ENCODE measurements around the gene PCBP3.

The PCBP3 gene

DNA sequence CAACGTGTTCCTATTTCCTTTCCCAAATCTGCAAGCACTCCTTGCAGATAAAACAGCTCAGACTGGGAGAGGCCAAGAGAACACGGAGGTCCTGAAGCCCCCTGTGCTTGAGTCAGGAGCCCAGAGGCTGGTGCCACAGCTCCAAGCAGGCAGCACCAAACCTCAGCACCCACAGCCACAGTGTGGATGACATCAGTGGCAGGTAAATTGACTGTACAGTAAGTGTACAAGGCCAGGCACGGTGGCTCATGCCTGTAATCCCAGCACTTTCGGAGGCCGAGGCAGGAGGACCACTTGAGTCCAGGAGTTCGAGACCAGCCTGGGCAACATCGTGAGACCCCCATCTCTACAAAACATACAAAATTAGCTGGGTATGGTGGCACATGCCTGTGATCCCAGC lies 336.1 kb downstream of the PCBP3 start:
- no peak overlapping the region for H3K27ac ChIP-seq
- H3K36me3 ChIP-seq: no peaks in the 10 kb centered on the region
- no peak overlapping the region for H3K4me3 ChIP-seq (ENCODE audit: low read depth in 1 of 2, low read length in 1 of 2)
- TF ChIP-seq CTCF (IDR thresholded peaks at IDR 0.05): no peak
- peaks cover 100% of the 10 kb centered on the region for H3K27me3 ChIP-seq
- peaks cover 2 to 6% of the 10 kb centered on the region in 2 experiments for H3K4me1 ChIP-seq (ENCODE audit: control insufficient read depth in 1 of 2, insufficient read depth in 1 of 2, low read depth in 1 of 2, low read length in 1 of 2)
- H3K9me3 ChIP-seq: no peaks in the 10 kb centered on the region

- Histone ChIP-seq H3K4me1 (ENCODE audit: control insufficient read depth in 1 of 2, insufficient read depth in 1 of 2, low read depth in 1 of 2, low read length in 1 of 2) (peaks cover 2 to 5% of the 10 kb centered on the region in 2 experiments), H3K4me3 (ENCODE audit: low read depth in 1 of 2, low read length in 1 of 2) (no peak overlapping the region), H3K9me3 (no peaks in the 10 kb centered on the region), H3K27me3 (peaks cover 100% of the 10 kb centered on the region), H3K36me3 (no peaks in the 10 kb centered on the region), H3K27ac (no peak overlapping the region)
- no peak for TF ChIP-seq CTCF (IDR thresholded peaks at IDR 0.05)
Observed at GRCh38 chr21:45980271-45980670, 336.7 kb downstream of the PCBP3 start.

GRCh38 chr21:45980697-45981096 lies 337.2 kb downstream of the PCBP3 start:
- no peak overlapping the region for H3K27ac ChIP-seq
- H3K4me3 ChIP-seq (ENCODE audit: low read depth in 1 of 2, low read length in 1 of 2): no peak overlapping the region
- H3K27me3 ChIP-seq: peaks cover 100% of the 10 kb centered on the region
- H3K9me3 ChIP-seq: no peaks in the 10 kb centered on the region
- H3K4me1 ChIP-seq (ENCODE audit: control insufficient read depth in 1 of 2, insufficient read depth in 1 of 2, low read depth in 1 of 2, low read length in 1 of 2): peaks cover 2 to 5% of the 10 kb centered on the region in 2 experiments
- TF ChIP-seq CTCF (IDR thresholded peaks at IDR 0.05): no peak
- H3K36me3 ChIP-seq: no peaks in the 10 kb centered on the region

DNA sequence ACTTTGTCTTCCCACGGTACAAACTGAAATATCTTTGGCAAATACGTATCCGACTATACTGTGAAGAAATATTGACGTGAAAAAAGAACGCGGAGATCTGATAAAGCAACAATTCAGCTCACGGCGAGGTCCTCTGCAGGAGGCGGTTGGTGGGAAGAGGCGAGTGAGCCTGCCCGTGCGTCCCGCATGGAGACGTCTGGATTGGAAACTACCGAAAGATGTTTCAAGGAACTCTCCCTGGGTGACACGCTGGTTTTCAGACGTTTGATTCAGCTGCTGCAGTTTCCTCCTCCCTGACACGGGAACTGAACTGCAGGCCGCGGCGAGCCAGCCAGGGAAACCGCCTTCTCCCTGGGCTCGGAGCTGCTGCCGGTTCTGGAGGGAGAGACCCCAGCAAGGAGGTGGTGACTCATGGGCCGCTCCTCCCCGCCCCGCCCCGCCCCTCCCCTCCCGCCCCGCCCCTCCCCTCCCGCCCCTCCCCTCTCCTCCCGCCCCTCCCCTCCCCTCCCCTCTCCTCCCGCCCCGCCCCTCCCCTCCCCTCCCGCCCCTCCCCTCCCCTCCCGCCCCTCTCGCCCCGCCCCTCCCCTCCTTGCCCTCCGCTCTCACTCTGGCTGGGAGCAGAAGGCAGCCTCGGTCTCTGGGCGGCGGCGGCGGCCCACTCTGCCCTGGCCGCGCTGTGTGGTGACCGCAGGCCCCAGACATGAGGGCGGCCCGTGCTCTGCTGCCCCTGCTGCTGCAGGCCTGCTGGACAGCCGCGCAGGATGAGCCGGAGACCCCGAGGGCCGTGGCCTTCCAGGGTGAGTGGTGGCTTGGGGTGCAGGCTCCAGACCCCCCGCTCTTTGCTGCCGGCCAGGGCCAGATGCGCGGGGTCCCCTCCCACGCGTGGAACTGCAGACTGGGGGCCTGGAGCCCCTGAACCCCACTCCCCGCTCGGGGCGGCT lies 337.9 kb downstream of the PCBP3 start, which contains the start of gene COL6A1:
Gene COL6A1 (plus strand): TSS at position 620 of the 941 bp plus-strand sequence. CDS start 81 bp downstream, at position 701.
- H3K27me3 ChIP-seq: peaks cover 96% of the 10 kb centered on the region
- H3K27ac ChIP-seq: no peak within 1 kb of the TSS
- peaks cover 2 to 5% of the 10 kb centered on the region in 2 experiments for H3K4me1 ChIP-seq (ENCODE audit: control insufficient read depth in 1 of 2, insufficient read depth in 1 of 2, low read depth in 1 of 2, low read length in 1 of 2)
- peak within 1 kb of the TSS in 1 of 2 experiments; percentile 35 for H3K4me3 ChIP-seq (ENCODE audit: low read depth in 1 of 2, low read length in 1 of 2)
- no peaks in the 10 kb centered on the region for H3K36me3 ChIP-seq
- no peaks in the 10 kb centered on the region for H3K9me3 ChIP-seq
- no peak for TF ChIP-seq CTCF (IDR thresholded peaks at IDR 0.05)

- no peak overlapping the region for H3K4me3 ChIP-seq (ENCODE audit: low read depth in 1 of 2, low read length in 1 of 2)
- no peak for TF ChIP-seq CTCF (IDR thresholded peaks at IDR 0.05)
- no peaks in the 10 kb centered on the region for H3K9me3 ChIP-seq
- no peaks in the 10 kb centered on the region for H3K36me3 ChIP-seq
- H3K27me3 ChIP-seq: peaks cover 88% of the 10 kb centered on the region
- H3K4me1 ChIP-seq (ENCODE audit: control insufficient read depth in 1 of 2, insufficient read depth in 1 of 2, low read depth in 1 of 2, low read length in 1 of 2): peaks cover 0 to 5% of the 10 kb centered on the region in 2 experiments
- no peak overlapping the region for H3K27ac ChIP-seq
Observed at GRCh38 chr21:45982092-45982757, 338.7 kb downstream of the PCBP3 start.
